ENCODE results near the gene SLC24A4. TPM values are rescaled to one million over a fixed set of nuclear protein-coding genes. Genes with fewer than 3 reads are reported as not detected.

The SLC24A4 gene
- total RNA-seq, 1 donor from 2014 or later = not detected

- H3K36me3 ChIP-seq (ENCODE audit: control insufficient read depth, insufficient read depth, low read length) = no peaks in the 10 kb centered on the region
- no peak for TF ChIP-seq CTCF (IDR thresholded peaks at IDR 0.05; ENCODE audit: insufficient read depth, low read length, poor library complexity, severe bottlenecking)
- no peaks in the 10 kb centered on the region for H3K27me3 ChIP-seq (ENCODE audit: control insufficient read depth, insufficient read depth, low read length)
- no peak overlapping the region for H3K4me3 ChIP-seq (ENCODE audit: low read depth, low read length)
- DNase-seq (ENCODE audit: low read depth) = no peak
Measured at GRCh38 chr14:92292673-92293072, 30.3 kb upstream of the SLC24A4 start.

- no peaks in the 10 kb centered on the region for H3K36me3 ChIP-seq (ENCODE audit: control insufficient read depth, insufficient read depth, low read length)
- no peak overlapping the region for H3K4me3 ChIP-seq (ENCODE audit: low read depth, low read length)
- TF ChIP-seq CTCF (IDR thresholded peaks at IDR 0.05; ENCODE audit: insufficient read depth, low read length, poor library complexity, severe bottlenecking) = no peak
- peaks cover 2% of the 10 kb centered on the region for H3K27me3 ChIP-seq (ENCODE audit: control insufficient read depth, insufficient read depth, low read length)
- DNase-seq (ENCODE audit: low read depth) = no peak
Measured at GRCh38 chr14:92294506-92294905, 28.5 kb upstream of the SLC24A4 start.

- peaks cover 5% of the 10 kb centered on the region for H3K27me3 ChIP-seq (ENCODE audit: control insufficient read depth, insufficient read depth, low read length)
- no peak overlapping the region for H3K4me3 ChIP-seq (ENCODE audit: low read depth, low read length)
- no peak for DNase-seq (ENCODE audit: low read depth)
- no peak for TF ChIP-seq CTCF (IDR thresholded peaks at IDR 0.05; ENCODE audit: insufficient read depth, low read length, poor library complexity, severe bottlenecking)
- no peaks in the 10 kb centered on the region for H3K36me3 ChIP-seq (ENCODE audit: control insufficient read depth, insufficient read depth, low read length)
Measured at GRCh38 chr14:92297818-92298595, 25.0 kb upstream of the SLC24A4 start.

- no peak for DNase-seq (ENCODE audit: low read depth)
- Histone ChIP-seq H3K36me3 (ENCODE audit: control insufficient read depth, insufficient read depth, low read length) (no peaks in the 10 kb centered on the region), H3K27me3 (ENCODE audit: control insufficient read depth, insufficient read depth, low read length) (peaks cover 5% of the 10 kb centered on the region), H3K4me3 (ENCODE audit: low read depth, low read length) (no peak overlapping the region)
- TF ChIP-seq CTCF (IDR thresholded peaks at IDR 0.05; ENCODE audit: insufficient read depth, low read length, poor library complexity, severe bottlenecking) = no peak
Measured at GRCh38 chr14:92302481-92302880, 20.5 kb upstream of the SLC24A4 start.

GRCh38 chr14:92308716-92309115, 14.2 kb upstream of the SLC24A4 start:
- Histone ChIP-seq H3K36me3 (ENCODE audit: control insufficient read depth, insufficient read depth, low read length) (no peaks in the 10 kb centered on the region), H3K4me3 (ENCODE audit: low read depth, low read length) (no peak overlapping the region), H3K27me3 (ENCODE audit: control insufficient read depth, insufficient read depth, low read length) (no peaks in the 10 kb centered on the region)
- TF ChIP-seq CTCF (IDR thresholded peaks at IDR 0.05; ENCODE audit: insufficient read depth, low read length, poor library complexity, severe bottlenecking) = no peak
- no peak for DNase-seq (ENCODE audit: low read depth)

All from kidney epithelial cell (primary cell).